ENCODE data around the gene SPEF2. TPM values are rescaled to one million over a fixed set of nuclear protein-coding genes. Genes with fewer than 3 reads are reported as not detected.

Gene SPEF2
- total RNA-seq, 2 experiments from 2014 or later, result 3.2 TPM

DNA sequence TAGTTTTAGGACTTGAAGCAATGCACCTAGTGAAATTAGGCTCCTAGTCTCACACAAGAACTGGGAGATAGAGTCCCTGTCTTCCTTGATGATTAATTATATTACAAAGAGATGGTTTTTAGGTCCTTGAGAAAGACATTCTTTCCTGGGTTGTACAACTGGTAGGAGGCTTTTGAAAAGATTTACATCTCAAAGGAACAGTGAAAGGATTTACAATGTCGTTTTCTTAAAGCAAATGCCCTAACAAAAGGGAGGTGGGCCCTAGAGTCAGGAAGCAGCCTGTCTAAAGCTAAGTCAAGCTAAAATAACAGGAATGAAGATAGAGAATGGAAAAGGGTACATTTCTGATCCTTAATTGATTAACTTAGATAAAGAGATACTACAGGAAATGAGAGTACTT, 136.8 kb downstream of the SPEF2 start:
- Histone ChIP-seq H3K27me3 (ENCODE audit: control insufficient read depth in 1 of 2, insufficient read depth in 2 of 2, low read length in 2 of 2) (no peaks in the 10 kb centered on the region), H3K27ac (ENCODE audit: low read depth in 1 of 2, low read length in 2 of 2) (no peak overlapping the region), H3K4me3 (ENCODE audit: low read length) (no peak overlapping the region), H3K36me3 (ENCODE audit: insufficient read depth, low read length) (no peaks in the 10 kb centered on the region), H3K4me1 (ENCODE audit: insufficient read depth, low read length) (peaks cover 2% of the 10 kb centered on the region), H3K9me3 (ENCODE audit: control insufficient read depth in 1 of 2, insufficient read depth in 1 of 2, low read length in 2 of 2) (no peaks in the 10 kb centered on the region)
- TF ChIP-seq, protein P1, sequence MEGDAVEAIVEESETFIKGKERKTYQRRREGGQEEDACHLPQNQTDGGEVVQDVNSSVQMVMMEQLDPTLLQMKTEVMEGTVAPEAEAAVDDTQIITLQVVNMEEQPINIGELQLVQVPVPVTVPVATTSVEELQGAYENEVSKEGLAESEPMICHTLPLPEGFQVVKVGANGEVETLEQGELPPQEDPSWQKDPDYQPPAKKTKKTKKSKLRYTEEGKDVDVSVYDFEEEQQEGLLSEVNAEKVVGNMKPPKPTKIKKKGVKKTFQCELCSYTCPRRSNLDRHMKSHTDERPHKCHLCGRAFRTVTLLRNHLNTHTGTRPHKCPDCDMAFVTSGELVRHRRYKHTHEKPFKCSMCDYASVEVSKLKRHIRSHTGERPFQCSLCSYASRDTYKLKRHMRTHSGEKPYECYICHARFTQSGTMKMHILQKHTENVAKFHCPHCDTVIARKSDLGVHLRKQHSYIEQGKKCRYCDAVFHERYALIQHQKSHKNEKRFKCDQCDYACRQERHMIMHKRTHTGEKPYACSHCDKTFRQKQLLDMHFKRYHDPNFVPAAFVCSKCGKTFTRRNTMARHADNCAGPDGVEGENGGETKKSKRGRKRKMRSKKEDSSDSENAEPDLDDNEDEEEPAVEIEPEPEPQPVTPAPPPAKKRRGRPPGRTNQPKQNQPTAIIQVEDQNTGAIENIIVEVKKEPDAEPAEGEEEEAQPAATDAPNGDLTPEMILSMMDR (IDR thresholded peaks at IDR 0.05), result no peak
- ChIA-PET POLR2A (no interaction called here), CTCF (no interaction called here)
- Mint-ChIP-seq H3K9me3 (no peaks in the 10 kb centered on the region), H3K27ac (no peak overlapping the region), H3K36me3 (ENCODE audit: low read depth) (no peaks in the 10 kb centered on the region), H3K27me3 (no peaks in the 10 kb centered on the region), H3K4me3 (no peak overlapping the region), H3K4me1 (ENCODE audit: low read depth) (peaks cover 18% of the 10 kb centered on the region)
- intact Hi-C loops (cut with DNase I, micrococcal nuclease), result loop anchor here in 1 of 2 experiments (5.0 kb wide), 1 partner anchor 42 kb away; no protein-coding TSS in a partner anchor
- DNase-seq (no peak), ATAC-seq (ENCODE audit: poor library complexity) (no peak)

DNA sequence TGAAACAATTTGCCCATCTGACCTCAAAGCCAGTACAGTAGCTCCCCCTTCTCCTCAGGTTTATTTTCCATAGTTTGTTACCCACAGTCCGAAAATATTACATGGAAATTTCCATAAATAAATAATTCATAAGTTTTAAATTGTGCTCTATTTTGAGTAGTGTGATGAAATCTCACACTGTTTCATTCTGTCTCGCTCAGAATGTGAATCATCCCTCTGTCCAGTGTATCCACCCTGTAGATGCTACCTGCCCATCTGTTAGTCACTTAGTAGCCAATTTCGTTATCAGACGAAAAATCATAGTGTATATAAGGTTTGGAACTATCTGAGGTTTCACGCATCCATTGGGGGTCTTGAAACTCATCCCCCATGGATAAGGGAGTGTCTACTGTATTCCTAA, 138.3 kb downstream of the SPEF2 start:
- ATAC-seq (ENCODE audit: poor library complexity) (no peak), DNase-seq (no peak)
- intact Hi-C loops (cut with DNase I, micrococcal nuclease), result no loop called here
- Mint-ChIP-seq H3K27ac (no peak overlapping the region), H3K27me3 (no peaks in the 10 kb centered on the region), H3K9me3 (no peaks in the 10 kb centered on the region), H3K36me3 (ENCODE audit: low read depth) (no peaks in the 10 kb centered on the region), H3K4me1 (ENCODE audit: low read depth) (peaks cover 22% of the 10 kb centered on the region), H3K4me3 (no peak overlapping the region)
- no peak overlapping the region for H3K4me3 ChIP-seq (ENCODE audit: low read length)
- no peaks in the 10 kb centered on the region for H3K36me3 ChIP-seq (ENCODE audit: insufficient read depth, low read length)
- POLR2A ChIA-PET, result no interaction called here
- no peaks in the 10 kb centered on the region for H3K27me3 ChIP-seq (ENCODE audit: control insufficient read depth in 1 of 2, insufficient read depth in 2 of 2, low read length in 2 of 2)
- CTCF ChIA-PET, result interaction anchor here (0.5 kb wide), 1 partner anchor 82 kb away, joined by 3 read pairs; no protein-coding TSS in a partner anchor
- TF ChIP-seq, protein P1 (IDR thresholded peaks at IDR 0.05), result no peak
- no peaks in the 10 kb centered on the region for H3K9me3 ChIP-seq (ENCODE audit: control insufficient read depth in 1 of 2, insufficient read depth in 1 of 2, low read length in 2 of 2)
- H3K27ac ChIP-seq (ENCODE audit: low read depth in 1 of 2, low read length in 2 of 2), result no peak overlapping the region
- peaks cover 2% of the 10 kb centered on the region for H3K4me1 ChIP-seq (ENCODE audit: insufficient read depth, low read length)

DNA sequence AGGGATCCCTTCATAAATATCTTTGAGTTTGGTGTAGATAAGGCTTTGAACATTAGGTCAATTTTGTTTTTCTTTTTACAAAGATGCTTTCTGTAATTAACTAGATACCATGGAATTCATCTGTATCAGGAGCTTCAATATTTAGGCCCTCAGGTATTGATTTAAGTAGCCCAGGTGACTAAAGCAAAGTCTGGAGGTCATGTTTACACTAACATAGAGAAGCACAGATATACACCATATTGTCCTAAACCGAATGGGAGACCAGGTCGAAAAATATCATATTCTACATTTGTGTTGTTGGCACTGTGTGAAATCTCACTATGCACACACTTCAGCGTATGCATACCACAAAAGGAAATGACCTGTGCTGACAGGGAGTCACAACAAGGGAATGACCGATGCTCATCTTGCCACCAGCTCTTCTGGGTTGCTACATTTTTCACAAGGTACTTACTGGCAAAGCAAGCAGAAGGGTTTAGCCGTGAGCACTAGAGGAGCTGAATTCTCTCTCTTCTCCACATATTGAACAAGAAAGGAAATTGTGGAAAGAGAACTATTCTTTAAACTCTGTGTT, 140.6 kb downstream of the SPEF2 start:
- Histone ChIP-seq H3K9me3 (ENCODE audit: control insufficient read depth in 1 of 2, insufficient read depth in 1 of 2, low read length in 2 of 2) (no peaks in the 10 kb centered on the region), H3K27me3 (ENCODE audit: control insufficient read depth in 1 of 2, insufficient read depth in 2 of 2, low read length in 2 of 2) (no peaks in the 10 kb centered on the region), H3K4me3 (ENCODE audit: low read length) (no peak overlapping the region), H3K36me3 (ENCODE audit: insufficient read depth, low read length) (no peaks in the 10 kb centered on the region), H3K4me1 (ENCODE audit: insufficient read depth, low read length) (peaks cover 2% of the 10 kb centered on the region), H3K27ac (ENCODE audit: low read depth in 1 of 2, low read length in 2 of 2) (no peak overlapping the region)
- Mint-ChIP-seq H3K9me3 (no peaks in the 10 kb centered on the region), H3K36me3 (ENCODE audit: low read depth) (no peaks in the 10 kb centered on the region), H3K27me3 (no peaks in the 10 kb centered on the region), H3K4me1 (ENCODE audit: low read depth) (peaks cover 39% of the 10 kb centered on the region), H3K4me3 (no peak overlapping the region), H3K27ac (no peak overlapping the region)
- POLR2A ChIA-PET, result interaction anchor here (0.7 to 0.9 kb wide), 2 partner anchors 25 to 87 kb away, joined by 3 read pairs; no protein-coding TSS in a partner anchor
- intact Hi-C loops (cut with DNase I, micrococcal nuclease), result no loop called here
- CTCF ChIA-PET, result interaction anchor here (1.0 to 1.4 kb wide), 3 partner anchors 10 to 107 kb away, joined by 3 to 6 read pairs (median 3); no protein-coding TSS in a partner anchor
- DNase-seq (no peak), ATAC-seq (ENCODE audit: poor library complexity) (no peak)
- TF ChIP-seq, protein P1 (IDR thresholded peaks at IDR 0.05), result no peak
